ENCODE data around the gene AHCYL1. TPM values are rescaled to one million over a fixed set of nuclear protein-coding genes. Genes with fewer than 3 reads are reported as not detected.

The AHCYL1 gene
- total RNA-seq, 2 experiments from 2014 or later, result 79.1 to 82.6 TPM

GRCh38 chr1:110002695-110003094 is 18.1 kb downstream of the AHCYL1 start:
- Mint-ChIP-seq H3K27me3 (no peaks in the 10 kb centered on the region), H3K4me1 (peaks cover 24% of the 10 kb centered on the region), H3K36me3 (ENCODE audit: low read depth) (peaks cover 6% of the 10 kb centered on the region), H3K4me3 (no peak overlapping the region), H3K27ac (no peak overlapping the region), H3K9me3 (ENCODE audit: low read depth) (no peaks in the 10 kb centered on the region)
- ChIA-PET CTCF (interaction anchor here (0.9 to 1.4 kb wide), 2 partner anchors 9 to 18 kb away, joined by 3 to 6 read pairs; partner anchors contain the start of gene AHCYL1), POLR2A (no interaction called here)
- DNase-seq (no peak), ATAC-seq (no peak)
- intact Hi-C loops (cut with DNase I, micrococcal nuclease), result no loop called here

- ChIA-PET CTCF (interaction anchor here (1.0 to 1.6 kb wide), 3 partner anchors 18 to 25 kb away, joined by 3 to 9 read pairs (median 3); partner anchors contain the start of gene AHCYL1), POLR2A (interaction anchor here (0.6 to 1.0 kb wide), 2 partner anchors 18 to 383 kb away, joined by 3 read pairs; no protein-coding TSS in a partner anchor)
- intact Hi-C loops (cut with DNase I, micrococcal nuclease), result loop anchor here in 1 of 2 experiments (1.0 kb wide), 1 partner anchor 25 kb away; no protein-coding TSS in a partner anchor
- H3K4me1 Mint-ChIP-seq, result peaks cover 24% of the 10 kb centered on the region
- H3K36me3 Mint-ChIP-seq (ENCODE audit: low read depth), result peaks cover 9% of the 10 kb centered on the region
- H3K4me3 Mint-ChIP-seq, result peak overlapping the region; percentile 14
- DNase-seq (peak; percentile 76), ATAC-seq (peak; percentile 96)
- peak overlapping the region; percentile 81 for H3K27ac Mint-ChIP-seq
- no peaks in the 10 kb centered on the region for H3K27me3 Mint-ChIP-seq
- no peaks in the 10 kb centered on the region for H3K9me3 Mint-ChIP-seq (ENCODE audit: low read depth)
These were observed 19.3 kb downstream of the AHCYL1 start for GRCh38 chr1:110003747-110004428.

- H3K27me3 Mint-ChIP-seq, result no peaks in the 10 kb centered on the region
- intact Hi-C loops (cut with DNase I, micrococcal nuclease), result loop anchor here in 1 of 2 experiments (1.0 kb wide), 1 partner anchor 25 kb away; no protein-coding TSS in a partner anchor
- peak overlapping the region; percentile 81 for H3K27ac Mint-ChIP-seq
- H3K4me1 Mint-ChIP-seq, result peaks cover 24% of the 10 kb centered on the region
- H3K36me3 Mint-ChIP-seq (ENCODE audit: low read depth), result peaks cover 13% of the 10 kb centered on the region
- no peaks in the 10 kb centered on the region for H3K9me3 Mint-ChIP-seq (ENCODE audit: low read depth)
- peak overlapping the region; percentile 14 for H3K4me3 Mint-ChIP-seq
- ChIA-PET POLR2A (no interaction called here), CTCF (interaction anchor here (1.4 to 2.7 kb wide), 3 partner anchors 20 to 25 kb away, joined by 3 to 14 read pairs (median 9); partner anchors contain the start of gene AHCYL1)
- ATAC-seq (no peak), DNase-seq (no peak)
These were observed 20.0 kb downstream of the AHCYL1 start for GRCh38 chr1:110004583-110004982.

- Mint-ChIP-seq H3K36me3 (ENCODE audit: low read depth) (peaks cover 19% of the 10 kb centered on the region), H3K4me1 (peaks cover 24% of the 10 kb centered on the region), H3K27me3 (no peaks in the 10 kb centered on the region), H3K27ac (no peak overlapping the region), H3K9me3 (ENCODE audit: low read depth) (no peaks in the 10 kb centered on the region), H3K4me3 (no peak overlapping the region)
- CTCF ChIA-PET, result interaction anchor here (0.6 to 2.7 kb wide), 7 partner anchors 22 to 366 kb away, joined by 3 to 14 read pairs (median 5); partner anchors contain the start of genes AHCYL1 and SLC6A17
- ATAC-seq, result no peak
- POLR2A ChIA-PET, result no interaction called here
- no peak for DNase-seq
- intact Hi-C loops (cut with DNase I, micrococcal nuclease), result no loop called here
These were observed 21.4 kb downstream of the AHCYL1 start for GRCh38 chr1:110005971-110006370.

- POLR2A ChIA-PET, result no interaction called here
- H3K9me3 Mint-ChIP-seq (ENCODE audit: low read depth), result no peaks in the 10 kb centered on the region
- H3K36me3 Mint-ChIP-seq (ENCODE audit: low read depth), result peaks cover 20% of the 10 kb centered on the region
- H3K27me3 Mint-ChIP-seq, result no peaks in the 10 kb centered on the region
- CTCF ChIA-PET, result interaction anchor here (0.6 to 2.7 kb wide), 8 partner anchors 21 to 366 kb away, joined by 3 to 14 read pairs (median 4); partner anchors contain the start of genes AHCYL1 and STRIP1
- H3K4me3 Mint-ChIP-seq, result no peak overlapping the region
- intact Hi-C loops (cut with DNase I, micrococcal nuclease), result no loop called here
- no peak overlapping the region for H3K27ac Mint-ChIP-seq
- H3K4me1 Mint-ChIP-seq, result peaks cover 24% of the 10 kb centered on the region
- DNase-seq (no peak), ATAC-seq (no peak)
These were observed 22.0 kb downstream of the AHCYL1 start for GRCh38 chr1:110006516-110006915.

GRCh38 chr1:110007046-110007830 is 22.7 kb downstream of the AHCYL1 start:
- no peak overlapping the region for H3K27ac Mint-ChIP-seq
- no peak overlapping the region for H3K4me3 Mint-ChIP-seq
- ChIA-PET CTCF (interaction anchor here (0.5 to 2.7 kb wide), 11 partner anchors 9 to 367 kb away, joined by 3 to 14 read pairs (median 3); partner anchors contain the start of genes AHCYL1 and STRIP1), POLR2A (no interaction called here)
- peaks cover 24% of the 10 kb centered on the region for H3K4me1 Mint-ChIP-seq
- no peaks in the 10 kb centered on the region for H3K9me3 Mint-ChIP-seq (ENCODE audit: low read depth)
- H3K36me3 Mint-ChIP-seq (ENCODE audit: low read depth), result peaks cover 26% of the 10 kb centered on the region
- no peaks in the 10 kb centered on the region for H3K27me3 Mint-ChIP-seq
- DNase-seq (no peak), ATAC-seq (no peak)
- intact Hi-C loops (cut with DNase I, micrococcal nuclease), result no loop called here

- intact Hi-C loops (cut with DNase I, micrococcal nuclease), result no loop called here
- peaks cover 10% of the 10 kb centered on the region for H3K4me1 Mint-ChIP-seq
- CTCF ChIA-PET, result interaction anchor here (3.6 to 4.1 kb wide), 2 partner anchors 20 to 24 kb away, joined by 19 to 33 read pairs; partner anchors contain the start of gene AHCYL1
- no peak for ATAC-seq
- no peak overlapping the region for H3K4me3 Mint-ChIP-seq
- POLR2A ChIA-PET, result no interaction called here
- no peaks in the 10 kb centered on the region for H3K9me3 Mint-ChIP-seq (ENCODE audit: low read depth)
- no peak for DNase-seq
- no peaks in the 10 kb centered on the region for H3K27me3 Mint-ChIP-seq
- H3K27ac Mint-ChIP-seq, result no peak overlapping the region
- H3K36me3 Mint-ChIP-seq (ENCODE audit: low read depth), result peaks cover 30% of the 10 kb centered on the region
These were observed 24.5 kb downstream of the AHCYL1 start for GRCh38 chr1:110008971-110009565.

- H3K27ac Mint-ChIP-seq, result no peak overlapping the region
- ChIA-PET POLR2A (no interaction called here), CTCF (interaction anchor here (1.4 to 4.1 kb wide), 9 partner anchors 9 to 465 kb away, joined by 3 to 33 read pairs (median 8); partner anchors contain the start of gene AHCYL1)
- ATAC-seq, result peak; percentile 95
- intact Hi-C loops (cut with DNase I, micrococcal nuclease), result loop anchor here (1.0 kb wide), 3 partner anchors 26 to 238 kb away; no protein-coding TSS in a partner anchor
- peak; percentile 41 for DNase-seq
- no peaks in the 10 kb centered on the region for H3K9me3 Mint-ChIP-seq (ENCODE audit: low read depth)
- no peaks in the 10 kb centered on the region for H3K4me1 Mint-ChIP-seq
- no peaks in the 10 kb centered on the region for H3K27me3 Mint-ChIP-seq
- no peak overlapping the region for H3K4me3 Mint-ChIP-seq
- H3K36me3 Mint-ChIP-seq (ENCODE audit: low read depth), result peaks cover 43% of the 10 kb centered on the region
These were observed 27.0 kb downstream of the AHCYL1 start for GRCh38 chr1:110011527-110012041.

- POLR2A ChIA-PET, result no interaction called here
- CTCF ChIA-PET, result interaction anchor here (0.6 to 4.1 kb wide), 9 partner anchors 10 to 466 kb away, joined by 3 to 33 read pairs (median 8); partner anchors contain the start of gene AHCYL1
- H3K27ac Mint-ChIP-seq, result no peak overlapping the region
These were observed 27.7 kb downstream of the AHCYL1 start for GRCh38 chr1:110012100-110012780.

GRCh38 chr1:110017792-110018191 is 33.2 kb downstream of the AHCYL1 start:
- no peak overlapping the region for H3K4me3 Mint-ChIP-seq
- peaks cover 65% of the 10 kb centered on the region for H3K36me3 Mint-ChIP-seq (ENCODE audit: low read depth)
- H3K4me1 Mint-ChIP-seq, result no peaks in the 10 kb centered on the region
- DNase-seq, result no peak
- CTCF ChIA-PET, result interaction anchor here (1.1 to 4.0 kb wide), 4 partner anchors 12 to 42 kb away, joined by 3 to 34 read pairs (median 4); no protein-coding TSS in a partner anchor
- POLR2A ChIA-PET, result no interaction called here
- no peaks in the 10 kb centered on the region for H3K9me3 Mint-ChIP-seq (ENCODE audit: low read depth)
- no peaks in the 10 kb centered on the region for H3K27me3 Mint-ChIP-seq
- no peak for ATAC-seq
- no peak overlapping the region for H3K27ac Mint-ChIP-seq
- intact Hi-C loops (cut with DNase I, micrococcal nuclease), result no loop called here

More at GRCh38 chr1:110012100-110012780, 27.7 kb downstream of the AHCYL1 start:
- intact Hi-C loops (cut with DNase I, micrococcal nuclease), result no loop called here
- no peaks in the 10 kb centered on the region for H3K9me3 Mint-ChIP-seq (ENCODE audit: low read depth)
- no peak for DNase-seq
- no peaks in the 10 kb centered on the region for H3K27me3 Mint-ChIP-seq
- H3K4me1 Mint-ChIP-seq, result no peaks in the 10 kb centered on the region
- H3K36me3 Mint-ChIP-seq (ENCODE audit: low read depth), result peaks cover 47% of the 10 kb centered on the region
- H3K4me3 Mint-ChIP-seq, result no peak overlapping the region
- ATAC-seq, result no peak
